Colonic mucosa (tissue), 4 donors: ENCODE results near the gene SLC25A21. TPM values are rescaled to one million over a fixed set of nuclear protein-coding genes. Genes with fewer than 3 reads are reported as not detected.

Experiments
- DNase-seq: peaks from one replicate; pipeline ENCODE4 v3.0.0-alpha.2; 2020
- H3K27ac ChIP-seq: fragments of 200-600 bp; one replicate; pipeline ENCODE4 v1.8.0; 2021
- H3K27me3 ChIP-seq: fragments of 200-600 bp; one replicate; pipeline ENCODE4 v1.8.0; 2021
- H3K36me3 ChIP-seq: fragments of 200-600 bp; one replicate; pipeline ENCODE4 v1.8.0; 2021
- H3K4me1 ChIP-seq: fragments of 200-600 bp; one replicate; pipeline ENCODE4 v1.8.0; 2021; ENCODE audit warnings: mild to moderate bottlenecking
- H3K4me3 ChIP-seq: fragments of 200-600 bp; one replicate; pipeline ENCODE4 v1.8.0; 2021
- H3K9ac ChIP-seq, 2 donors: one replicate each; pipeline ENCODE4 v1.7.0; 2013; ENCODE audit warnings: control low read depth in 2 of 2, low read depth in 2 of 2, low read length in 2 of 2
- H3K9me3 ChIP-seq: fragments of 200-600 bp; one replicate; pipeline ENCODE4 v1.8.0; 2021
- CTCF ChIP-seq: fragments of 200-600 bp; IDR thresholded peaks from one replicate; pipeline ENCODE4 v1.8.0; 2022; ENCODE audit warnings: antibody characterized with exemption, mild to moderate bottlenecking
- intact Hi-C: fragments of 100-400 bp; cut with DNase I; formaldehyde crosslinking; loops from one replicate; pipeline ENCODE4 v1.14.1; 2022
- total RNA-seq, 2 donors: library from RNA; stranded (reverse); fragmentation: NEBNext Ultra II Directional in 1 of 2; extraction: Animal tissue kit (Norgen Biotek cat#: 25700) in 1 of 2; gene quantifications; one replicate each; pipeline ENCODE4 v1.2.1, GENCODE V29; 2021
- donor health status: healthy.
- donor health status: DM: no; HTN: no; CAD: no.
- donor health status: DM: no; HTN: no; CAD: no.

The SLC25A21 gene
- total RNA-seq, 2 donors from 2014 or later, result 0.77 to 0.82 TPM

GRCh38 chr14:36662543-36663403 lies 509.6 kb downstream of the SLC25A21 start:
- Histone ChIP-seq H3K27me3 (peaks cover 93% of the 10 kb centered on the region), H3K4me3 (peak overlapping the region; percentile 35), H3K4me1 (peaks cover 12% of the 10 kb centered on the region), H3K27ac (no peak overlapping the region), H3K9ac (peak overlapping the region in 1 of 2 donors; percentile 19), H3K36me3 (no peaks in the 10 kb centered on the region), H3K9me3 (no peaks in the 10 kb centered on the region)
- DNase-seq, result no peak
- TF ChIP-seq CTCF, result no peak
- intact Hi-C loops, result no loop called here

- H3K4me3 ChIP-seq, result peak overlapping the region; percentile 35
Measured at GRCh38 chr14:36662258-36662542, 510.2 kb downstream of the SLC25A21 start.

GRCh38 chr14:36661506-36662257 lies 510.7 kb downstream of the SLC25A21 start, which contains the start of gene PAX9:
Gene PAX9, plus strand, starts transcription at chr14:36661860. Its CDS starts 230 bp downstream, at chr14:36662090.
- Histone ChIP-seq H3K27me3 (peaks cover 95% of the 10 kb centered on the region), H3K27ac (no peak within 1 kb of the TSS), H3K9me3 (no peaks in the 10 kb centered on the region), H3K9ac (peak within 1 kb of the TSS in 1 of 2 donors; percentile 19), H3K4me1 (peaks cover 17% of the 10 kb centered on the region), H3K36me3 (no peaks in the 10 kb centered on the region), H3K4me3 (peak within 1 kb of the TSS; percentile 35)
- TF ChIP-seq CTCF, result no peak
- intact Hi-C loops, result no loop called here
- DNase-seq, result peak; percentile 90

More at GRCh38 chr14:36662258-36662542, 510.2 kb downstream of the SLC25A21 start:
- no peaks in the 10 kb centered on the region for H3K36me3 ChIP-seq
- peak overlapping the region in 1 of 2 donors; percentile 19 for H3K9ac ChIP-seq
- no peak for DNase-seq
- H3K27ac ChIP-seq, result no peak overlapping the region
- H3K9me3 ChIP-seq, result no peaks in the 10 kb centered on the region
- intact Hi-C loops, result no loop called here
- peaks cover 17% of the 10 kb centered on the region for H3K4me1 ChIP-seq
- no peak for TF ChIP-seq CTCF
- H3K27me3 ChIP-seq, result peaks cover 95% of the 10 kb centered on the region

- H3K36me3 ChIP-seq, result no peaks in the 10 kb centered on the region
- no peak overlapping the region for H3K9ac ChIP-seq
- DNase-seq, result no peak
- peaks cover 17% of the 10 kb centered on the region for H3K4me1 ChIP-seq
- intact Hi-C loops, result no loop called here
- H3K27ac ChIP-seq, result no peak overlapping the region
- H3K27me3 ChIP-seq, result peaks cover 95% of the 10 kb centered on the region
- no peak for TF ChIP-seq CTCF
- no peaks in the 10 kb centered on the region for H3K9me3 ChIP-seq
- H3K4me3 ChIP-seq, result peak overlapping the region; percentile 35
Measured at GRCh38 chr14:36660736-36661505, 511.5 kb downstream of the SLC25A21 start.
